Retina (tissue), 1 donor: ENCODE measurements around the gene FAM240B.

Experiments used
- DNase-seq: peaks from one replicate; pipeline ENCODE4 v3.0.0-alpha.2; 2016

Gene FAM240B

DNA sequence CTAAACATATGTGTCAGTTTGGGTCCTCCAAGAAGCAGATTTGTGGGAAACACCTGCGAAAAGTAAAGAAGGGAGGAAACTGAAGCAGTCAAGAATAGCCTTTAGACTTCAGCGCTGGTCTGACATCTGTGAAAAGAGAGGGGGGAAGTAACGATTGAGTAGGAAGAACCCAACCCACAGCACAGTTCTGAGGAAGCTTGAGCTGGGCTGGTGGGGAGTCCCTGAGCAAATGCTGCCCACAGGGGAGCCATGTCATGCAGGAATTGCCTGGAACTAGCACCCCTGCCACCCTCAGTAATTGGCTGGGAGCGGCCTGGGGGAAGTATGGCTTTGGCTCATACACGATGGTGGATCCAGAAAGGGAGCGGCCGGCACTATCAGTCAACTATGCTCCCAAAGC lies 20.6 kb downstream of the FAM240B start:
- DNase-seq: no peak

DNA sequence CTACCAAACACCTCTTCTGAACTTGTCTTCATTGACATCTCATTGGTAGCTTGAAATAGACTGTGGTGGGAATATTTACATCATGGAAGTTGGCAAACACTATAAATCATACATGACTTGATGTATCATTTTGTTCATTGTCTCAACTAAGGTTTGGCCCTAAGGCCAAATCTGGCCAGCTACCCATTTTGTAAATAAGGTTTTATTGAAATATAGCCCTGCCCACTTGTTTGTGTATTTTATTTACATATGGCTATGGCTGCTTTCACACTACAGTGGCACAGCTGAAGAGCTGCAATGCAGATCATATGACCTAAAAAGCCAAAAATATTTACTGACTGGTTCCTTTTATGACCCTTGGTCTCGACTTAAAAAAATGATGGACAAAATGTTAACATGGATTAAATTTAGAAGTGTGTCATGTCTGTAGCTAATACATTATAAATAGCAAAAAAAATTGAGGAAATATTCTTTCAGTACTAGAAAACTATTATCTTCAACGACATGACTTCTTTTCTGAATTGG lies 22.1 kb downstream of the FAM240B start:
- no peak for DNase-seq

DNA sequence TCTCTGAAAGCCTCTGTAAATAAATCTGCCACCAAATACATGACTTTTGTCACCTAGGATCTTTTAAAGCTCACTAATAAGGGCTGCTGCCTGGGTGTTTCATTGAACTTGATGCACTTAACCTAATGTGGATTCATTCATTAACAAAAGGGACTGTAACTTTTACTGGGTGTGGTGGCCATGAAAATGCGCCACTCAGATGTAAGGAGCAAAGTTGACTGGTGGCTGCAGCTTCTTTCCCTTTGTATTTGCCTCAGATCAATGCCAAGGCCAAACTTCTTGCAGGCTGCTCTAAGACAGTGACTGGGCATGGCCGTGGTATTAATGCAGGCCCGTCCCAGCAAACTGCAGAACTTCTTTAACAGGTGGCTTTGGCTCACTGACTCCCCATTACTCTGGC lies 22.9 kb downstream of the FAM240B start:
- no peak for DNase-seq

DNA sequence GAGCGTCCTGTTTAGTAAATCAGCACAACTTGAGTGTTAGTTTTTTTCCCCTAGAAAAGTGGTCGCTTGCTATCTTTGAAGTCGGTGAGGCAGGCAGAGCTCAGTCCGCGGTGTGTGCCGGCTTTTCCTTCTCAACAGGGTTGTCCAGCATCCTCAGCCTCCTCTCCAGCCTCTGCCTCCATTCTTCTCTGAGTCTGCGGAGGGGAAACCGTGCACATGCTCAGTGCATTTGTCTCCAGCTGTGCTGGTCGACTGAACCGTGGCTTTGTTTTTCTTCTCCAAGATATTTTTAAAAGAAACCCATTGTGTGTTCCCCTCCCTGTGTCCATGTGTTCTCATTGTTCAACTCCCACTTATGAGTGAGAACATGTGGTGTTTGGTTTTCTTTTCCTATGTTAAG lies 25.3 kb downstream of the FAM240B start:
- DNase-seq: no peak

DNA sequence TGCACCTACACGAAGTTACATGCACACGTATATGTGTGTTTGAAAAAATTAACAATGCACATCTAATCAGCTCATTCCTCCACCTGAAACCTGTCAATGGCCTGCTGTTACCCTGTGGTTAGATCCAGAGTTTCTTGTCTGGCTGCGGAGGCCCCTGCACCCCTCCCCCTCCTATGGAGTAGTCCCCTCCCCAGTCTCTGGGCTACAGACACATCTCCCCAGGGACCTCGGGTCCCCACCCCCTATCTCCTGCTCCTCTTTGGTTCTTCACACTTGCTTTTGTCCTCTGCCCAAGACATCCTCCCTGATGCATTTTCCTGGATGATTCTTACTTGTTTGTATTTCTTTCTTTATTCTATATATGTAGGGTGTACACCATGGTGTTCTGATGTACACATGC lies 27.2 kb downstream of the FAM240B start:
- no peak for DNase-seq

DNA sequence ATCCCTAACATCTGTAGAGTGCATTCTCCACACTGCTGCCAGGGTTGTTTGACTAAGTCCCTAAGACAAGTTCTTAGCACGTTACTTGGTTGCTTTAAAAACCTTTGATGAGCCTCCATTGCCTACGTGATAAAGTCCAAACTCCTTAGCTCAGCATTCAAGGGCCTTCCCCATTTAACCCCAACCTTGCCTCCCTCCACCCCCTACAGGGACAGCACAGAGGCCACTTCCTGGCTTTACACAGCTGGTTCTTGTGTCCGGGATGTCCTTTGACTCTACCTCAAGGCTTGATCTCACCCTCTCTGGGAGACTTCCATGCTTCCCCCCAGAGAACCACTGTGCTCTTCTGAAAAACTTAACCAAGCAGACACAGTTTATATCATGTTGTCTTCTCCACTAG lies 29.4 kb downstream of the FAM240B start:
- DNase-seq: no peak

DNA sequence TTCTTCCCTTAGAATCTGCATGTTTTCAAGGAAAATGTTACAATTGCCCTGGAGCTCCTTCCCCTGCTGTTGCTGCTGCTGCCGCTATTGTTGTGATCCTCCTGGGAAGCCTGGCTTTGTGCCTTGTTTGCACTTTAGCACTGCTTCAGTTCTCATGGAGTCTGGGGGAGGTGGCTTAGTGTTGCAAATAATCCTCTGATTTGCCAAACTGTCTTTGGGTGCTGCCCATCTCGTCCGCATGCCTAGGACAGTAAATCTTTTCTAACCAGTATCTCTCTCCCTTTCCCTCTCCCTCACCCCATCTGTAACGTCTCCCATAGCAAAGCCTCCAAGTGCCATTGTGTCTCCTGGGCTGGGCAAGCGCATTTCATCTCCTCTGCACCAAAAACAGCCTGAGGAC lies 30.3 kb downstream of the FAM240B start:
- DNase-seq: peak; percentile 56

DNA sequence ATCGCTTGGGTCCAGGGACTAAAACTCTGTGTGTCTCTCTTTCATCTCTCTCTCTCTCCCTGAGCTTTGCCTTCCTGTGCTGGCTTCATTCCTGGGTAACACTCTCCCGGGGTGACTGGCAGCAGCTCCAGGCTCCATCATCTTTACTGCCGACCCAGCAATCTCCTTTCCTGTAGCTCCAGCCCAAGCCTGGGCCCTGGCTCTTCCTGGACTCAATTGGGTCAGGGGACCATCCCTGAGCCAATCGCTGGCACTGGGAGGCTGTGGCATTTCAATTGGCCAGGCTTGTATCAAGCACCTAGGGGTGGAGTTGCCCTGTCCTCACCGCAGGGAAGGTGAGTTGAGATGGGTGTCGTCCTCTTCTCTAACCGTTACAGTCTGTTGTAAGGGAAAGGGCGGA lies 31.9 kb downstream of the FAM240B start:
- no peak for DNase-seq

DNA sequence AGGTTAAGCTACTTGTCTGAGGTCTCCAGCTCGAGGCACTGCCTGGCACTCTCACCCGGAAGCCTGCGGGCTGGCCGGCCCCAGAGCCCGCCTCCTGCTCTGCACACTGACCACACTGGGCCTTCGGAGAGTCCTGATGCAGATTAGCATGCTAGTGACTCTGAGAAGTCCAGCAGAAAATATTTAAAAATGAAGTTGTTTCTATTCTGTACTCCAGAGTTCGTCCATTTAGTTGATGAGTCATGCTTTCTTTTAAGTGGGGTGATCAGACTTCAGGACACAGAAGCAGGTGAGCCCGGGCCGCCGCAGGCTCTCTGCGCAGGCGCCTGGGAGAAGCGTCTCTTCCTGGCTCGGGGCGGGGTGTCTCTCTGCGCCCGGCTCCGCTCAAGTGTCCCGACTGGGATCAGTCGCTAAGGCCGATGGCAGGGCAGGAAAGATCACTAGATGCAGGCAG lies 32.5 kb downstream of the FAM240B start:
- peak; percentile 43 for DNase-seq

DNA sequence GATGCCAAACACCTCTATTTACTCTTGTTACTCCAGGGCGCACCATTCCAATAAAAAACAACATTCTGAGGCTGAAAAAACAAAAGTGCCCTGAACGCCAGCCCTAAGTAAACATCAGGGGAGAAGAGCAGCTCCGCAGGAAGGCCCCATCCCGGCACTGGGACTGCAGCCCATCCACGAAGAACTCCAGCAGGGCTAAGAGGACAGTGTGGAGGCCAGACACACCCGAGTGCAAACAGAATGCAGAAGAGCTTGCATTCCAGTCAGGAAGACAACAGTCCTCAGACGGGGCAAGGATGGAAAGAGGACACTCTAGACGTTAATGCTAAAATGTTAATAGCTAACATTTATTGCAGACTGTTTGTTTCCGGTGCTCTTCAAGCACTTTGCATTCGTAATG lies 33.0 kb downstream of the FAM240B start:
- no peak for DNase-seq

DNA sequence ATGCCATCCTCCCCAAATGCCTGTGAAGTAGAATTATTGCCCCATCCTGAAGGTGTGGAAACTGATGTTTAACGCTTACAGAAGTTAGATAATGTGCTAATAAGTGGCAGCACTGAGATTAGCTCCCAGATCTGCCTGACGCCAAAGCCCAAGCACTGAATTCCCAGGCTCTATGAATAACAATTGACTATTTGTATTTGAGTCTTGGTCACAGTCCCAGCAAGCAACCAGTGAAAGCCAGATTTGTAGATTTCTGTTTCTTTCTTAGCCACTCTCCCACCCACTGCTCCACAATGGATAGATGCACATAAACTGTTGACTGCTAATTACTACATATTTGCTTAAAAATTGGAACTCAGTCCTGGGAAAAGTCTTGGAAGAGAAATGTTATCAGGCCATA lies 34.4 kb downstream of the FAM240B start:
- no peak for DNase-seq

DNA sequence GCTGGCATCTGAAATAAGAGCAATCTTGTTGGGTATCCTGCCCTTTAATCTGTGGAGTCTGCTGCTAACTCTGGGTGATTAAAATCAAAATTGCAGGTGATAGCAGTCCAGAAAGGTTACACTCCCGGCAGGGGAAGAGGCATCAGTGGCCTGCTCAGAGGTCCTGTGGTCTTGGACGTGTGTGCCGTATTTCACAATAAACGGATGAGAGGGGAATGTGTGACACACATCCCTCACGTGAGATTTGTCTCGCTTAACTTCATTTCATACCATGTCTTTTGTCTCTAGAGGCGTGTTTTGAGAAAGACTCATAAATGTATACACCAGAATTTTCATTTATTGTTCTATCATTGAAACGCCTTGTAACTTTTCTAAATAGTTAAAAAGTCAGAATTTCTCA lies 36.6 kb downstream of the FAM240B start:
- no peak for DNase-seq

DNA sequence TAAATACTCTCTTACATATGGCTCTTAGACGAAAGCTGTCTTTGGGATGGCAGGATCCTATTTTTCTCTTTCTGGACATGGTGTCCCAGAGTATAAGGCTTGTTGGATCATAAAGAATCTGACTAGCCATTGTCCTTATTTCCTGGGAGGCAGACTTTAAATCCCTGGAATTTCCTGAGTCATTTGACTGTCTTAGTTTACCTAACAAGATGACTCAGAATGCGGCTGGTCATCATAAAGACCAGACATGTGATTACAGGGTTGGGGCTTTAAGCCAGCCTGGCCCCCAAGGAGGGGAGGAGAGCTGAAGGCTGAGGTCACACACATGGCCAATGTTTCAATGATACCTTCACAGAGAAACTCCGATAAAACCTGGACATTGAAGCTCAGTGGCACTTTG lies 37.2 kb downstream of the FAM240B start:
- DNase-seq: no peak

DNA sequence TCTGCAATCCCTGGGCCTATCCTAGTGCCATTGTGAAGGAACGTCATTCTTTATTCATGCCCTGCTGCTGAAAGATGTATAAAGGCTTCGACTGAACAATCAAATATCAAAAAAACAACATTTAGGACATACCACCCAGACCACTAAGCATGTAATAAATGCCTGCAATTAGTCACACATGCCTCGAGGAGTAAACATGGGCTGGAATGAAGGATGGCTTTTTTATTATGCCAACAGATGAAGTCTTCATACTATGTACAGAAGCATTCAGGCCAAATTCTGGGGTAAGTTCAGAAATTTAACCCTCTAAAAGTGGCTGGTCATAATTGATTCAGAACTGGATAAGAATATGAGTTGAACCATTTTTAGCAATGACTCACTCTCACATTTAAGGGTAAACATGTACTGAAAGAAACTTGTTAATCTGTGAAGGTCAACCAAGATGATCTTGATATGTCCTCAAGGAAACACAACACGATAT lies 38.1 kb downstream of the FAM240B start:
- no peak for DNase-seq

DNA sequence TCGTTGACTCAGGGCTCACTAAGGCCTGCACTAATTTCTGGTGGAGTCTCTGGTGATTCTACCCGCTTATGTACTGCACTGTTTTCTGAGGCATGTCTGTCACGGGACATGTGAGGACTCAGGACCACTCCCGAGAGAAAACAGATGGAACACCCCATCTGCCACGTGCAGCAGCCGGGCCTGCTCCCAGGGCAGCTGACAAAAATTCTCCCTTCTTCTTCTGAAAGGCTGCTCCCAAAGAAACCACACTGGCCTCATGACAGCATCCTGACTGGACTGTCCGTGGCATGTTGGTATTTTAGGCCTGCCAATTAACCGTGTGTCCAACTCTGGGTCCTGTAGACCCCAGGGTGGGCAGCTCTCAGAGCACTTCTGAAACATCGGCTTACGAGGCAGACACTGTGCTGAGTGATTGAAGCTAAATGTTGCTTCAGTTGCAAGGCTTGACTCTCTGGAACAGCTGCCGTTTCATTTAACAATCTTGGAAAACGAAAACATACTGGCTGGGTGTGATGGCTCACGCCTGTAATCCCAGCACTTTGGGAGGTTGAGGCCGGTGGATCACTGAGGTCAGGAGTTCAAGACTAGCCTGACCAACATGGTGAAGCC lies 39.0 kb downstream of the FAM240B start:
- DNase-seq: peak; percentile 59

DNA sequence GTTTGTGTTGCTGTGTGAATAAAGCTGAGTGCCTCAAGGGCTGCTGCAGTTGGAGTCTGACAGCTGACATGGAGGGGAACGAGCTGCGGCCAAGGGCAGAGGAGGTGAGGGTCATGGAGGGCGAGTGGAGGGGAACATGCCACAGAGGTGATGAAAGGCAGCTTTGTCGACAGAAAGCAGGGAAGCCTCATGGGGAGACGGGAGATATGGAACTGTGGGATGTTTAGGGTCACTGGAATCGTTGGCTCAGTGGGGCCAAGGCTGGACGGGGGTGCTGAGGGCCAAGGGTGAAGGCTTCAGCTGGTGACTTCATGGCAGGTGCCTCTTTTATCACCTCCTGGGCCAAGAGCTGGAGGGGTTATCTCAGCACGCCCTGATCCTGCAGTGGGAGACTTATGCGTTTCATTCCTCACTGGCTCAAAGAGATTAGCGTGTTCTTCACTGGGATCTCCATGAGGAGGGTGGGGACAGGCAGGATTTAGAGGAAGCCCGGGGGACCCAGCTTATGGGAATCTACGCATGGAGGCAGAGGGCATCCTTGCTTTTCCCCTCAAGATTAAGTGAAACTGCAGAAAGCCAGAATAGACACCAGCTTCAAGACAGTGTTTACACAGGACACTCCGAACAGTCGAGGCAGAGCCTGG lies 42.2 kb downstream of the FAM240B start:
- no peak for DNase-seq

DNA sequence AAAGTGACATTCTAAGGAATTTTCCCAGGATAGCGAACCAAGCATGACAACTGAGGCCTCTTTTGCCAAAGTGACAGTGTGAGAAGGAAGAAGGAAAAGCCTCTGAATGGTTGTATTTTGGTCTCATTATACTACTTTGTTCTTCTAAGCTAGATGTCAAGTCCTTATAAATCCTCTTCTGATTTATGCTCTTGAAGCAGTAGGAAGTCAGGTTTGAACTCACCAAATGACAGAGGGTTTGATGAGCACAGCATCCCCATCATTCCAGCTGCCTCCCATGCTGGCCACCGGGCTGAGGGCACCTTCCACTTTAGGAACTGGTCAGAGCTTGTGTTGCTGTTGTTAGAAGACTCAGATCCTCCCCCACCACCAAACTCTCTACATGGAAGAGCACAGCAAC lies 44.1 kb downstream of the FAM240B start:
- DNase-seq: no peak

DNA sequence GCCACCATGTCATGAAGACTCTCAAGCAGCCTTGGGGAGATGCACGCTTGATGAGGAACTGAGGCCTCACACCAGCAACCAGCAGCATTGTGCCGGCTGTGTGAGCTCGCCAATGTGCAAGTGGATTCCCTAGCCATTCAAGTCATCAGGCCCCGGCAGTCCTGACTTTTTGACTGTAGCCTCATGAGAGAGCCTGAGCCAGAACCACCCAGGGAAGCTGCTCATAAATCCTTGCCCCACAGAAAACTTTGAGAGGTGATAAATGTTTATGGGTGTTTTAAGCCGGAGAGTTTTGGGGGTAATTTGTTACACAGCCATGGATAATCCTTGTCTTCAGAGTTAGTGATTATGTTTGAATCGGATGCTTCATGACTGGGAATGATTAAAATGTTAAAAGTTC lies 44.7 kb downstream of the FAM240B start:
- no peak for DNase-seq

DNA sequence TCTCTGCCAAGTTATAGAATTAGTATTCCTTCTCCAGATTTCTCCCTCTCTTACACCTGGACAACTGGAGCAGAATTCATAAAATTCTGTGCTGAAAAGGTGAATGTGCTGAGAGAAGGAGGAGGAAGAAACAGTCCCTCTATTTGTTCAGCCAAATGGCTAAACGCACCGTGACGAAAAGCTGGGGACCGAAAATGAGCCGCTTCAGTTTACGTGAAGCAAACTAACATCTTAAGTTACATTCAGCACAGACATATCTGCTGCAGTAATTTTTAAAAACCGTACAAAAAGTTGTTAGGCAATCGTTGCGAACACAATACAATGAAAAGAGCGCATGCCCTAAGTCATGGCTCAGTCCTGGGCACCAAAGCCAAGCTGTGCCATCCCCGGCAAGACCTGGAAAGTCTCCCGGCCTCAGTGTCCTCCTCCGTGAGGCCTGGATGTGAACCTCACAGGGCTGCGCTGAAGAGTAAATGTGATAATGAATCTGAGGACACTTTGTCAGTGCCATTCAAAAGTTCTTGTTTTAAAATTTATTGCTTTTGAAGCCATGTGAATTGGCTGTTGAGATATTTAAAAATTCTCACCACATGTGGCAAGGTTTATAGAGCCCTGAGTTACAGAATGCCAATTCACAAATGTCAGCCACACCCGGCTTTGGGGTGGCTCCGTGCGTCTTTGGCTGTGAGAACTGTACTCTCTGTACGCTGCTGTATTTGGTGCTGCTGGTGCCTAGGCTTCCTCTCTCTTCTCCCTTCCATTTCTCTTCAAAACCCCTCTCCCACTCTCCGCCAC lies 46.3 kb downstream of the FAM240B start:
- no peak for DNase-seq

DNA sequence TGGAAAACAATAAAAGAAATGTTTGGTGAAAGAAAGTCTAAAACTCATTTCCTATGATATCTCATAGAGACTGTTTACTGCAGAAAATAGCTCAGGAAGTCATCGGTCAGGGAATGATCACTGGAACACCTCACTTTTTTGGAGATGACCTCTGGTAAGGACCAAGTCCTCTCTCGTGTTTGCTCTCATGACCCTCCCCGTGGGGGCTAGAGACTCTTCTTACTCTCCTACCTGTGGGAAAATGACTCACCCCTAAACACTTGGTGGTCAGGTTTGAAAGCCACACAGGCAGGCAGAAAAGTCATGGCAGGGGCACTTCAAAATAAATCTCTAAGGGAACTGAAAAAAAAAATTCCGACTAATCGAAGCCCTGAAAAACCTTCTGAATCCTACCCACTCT lies 48.2 kb downstream of the FAM240B start:
- no peak for DNase-seq

DNA sequence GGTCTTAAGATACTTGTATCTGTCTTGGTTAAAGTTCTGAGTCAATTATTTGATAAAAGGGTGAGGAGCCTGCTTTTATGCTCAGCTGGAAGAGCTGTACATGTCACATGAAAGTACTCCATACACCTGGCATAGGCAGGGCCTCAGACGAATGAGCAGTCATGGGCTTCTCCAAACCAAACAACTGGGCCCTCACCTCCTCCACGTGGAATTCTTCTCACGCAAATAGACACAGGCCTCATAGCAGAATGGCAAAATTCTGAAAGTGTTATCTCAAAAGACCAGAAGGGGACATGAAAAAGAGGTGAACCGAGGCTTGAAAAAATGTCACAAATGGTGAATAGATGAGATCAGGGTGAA lies 48.6 kb downstream of the FAM240B start:
- DNase-seq: no peak

DNA sequence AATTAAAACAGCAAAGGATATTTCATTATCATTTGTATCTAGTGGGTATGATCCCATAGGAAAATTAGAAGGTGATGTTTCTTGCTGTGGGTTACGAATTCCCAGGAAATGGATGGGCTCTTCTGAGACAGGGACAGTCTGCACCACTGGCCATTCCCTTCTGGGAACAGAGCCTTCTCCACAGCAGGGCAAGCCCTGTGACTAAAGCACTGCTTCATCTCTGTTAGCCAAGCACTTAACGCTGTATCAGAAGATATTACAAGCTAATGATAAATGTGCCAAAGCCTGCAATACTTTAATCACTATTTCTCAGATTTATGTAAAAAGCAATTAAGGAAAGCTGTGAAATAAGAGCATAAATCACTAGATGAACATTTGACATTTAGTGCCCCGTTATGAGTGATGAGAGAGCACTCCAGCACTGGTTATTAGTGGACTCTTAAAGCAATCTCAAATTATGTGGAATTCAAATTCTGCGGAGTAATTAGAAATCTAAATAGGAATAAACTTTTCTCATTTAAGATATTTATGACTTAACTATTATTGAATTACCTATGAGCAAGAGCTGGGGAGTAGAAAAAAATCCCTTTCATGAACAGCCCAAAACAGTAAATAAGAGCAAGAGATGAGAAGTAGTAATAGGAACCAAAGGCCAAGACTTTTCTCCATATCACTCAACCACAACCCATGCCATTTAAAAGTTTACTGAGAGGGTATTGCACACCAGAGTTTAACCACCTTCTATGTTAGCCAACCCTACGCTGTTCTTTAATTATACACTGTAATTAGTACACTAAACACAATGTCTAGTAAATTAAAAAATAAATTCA lies 49.2 kb downstream of the FAM240B start:
- DNase-seq: no peak
